PC-9 (cell line): ENCODE measurements around the gene LDHD. TPM values are rescaled to one million over a fixed set of nuclear protein-coding genes. Genes with fewer than 3 reads are reported as not detected.

Experiments
- BruUV-seq: library from RNA; stranded (reverse); fragments of 400-500 nt; replicated peaks from 2 replicates; lab custom pipeline; 2021; lab: Mats Ljungman, UMichigan
- CTCF ChIA-PET: fragments of 300-600 bp; sonication (Branson Sonifier 250); formaldehyde crosslinking; loops from one replicate; lab custom pipeline; 2022; ENCODE audit warnings: antibody characterized with exemption; lab: Charles Lee
- POLR2A ChIA-PET: fragments of 300-600 bp; sonication (Branson Sonifier 250); formaldehyde crosslinking; loops from one replicate; lab custom pipeline; 2022; ENCODE audit warnings: antibody characterized with exemption; ENCODE audit not compliant: unreplicated experiment; lab: Charles Lee
- DNase-seq, 2 experiments: peaks; one replicate each; pipeline versions ENCODE4 v3.0.0 to v3.0.0-alpha.2; 2015 to 2022; ENCODE audit warnings: mixed read lengths in 1 of 2
- H2AFZ ChIP-seq: fragments of 200-600 bp; sonication (generic); 2 replicates; pipeline ENCODE4 v1.8.1; 2017; ENCODE audit warnings: antibody characterized with exemption
- H3F3A ChIP-seq: fragments of 200-600 bp; sonication (generic); 2 replicates; pipeline ENCODE4 v1.8.1; 2017; ENCODE audit warnings: antibody characterized with exemption, mild to moderate bottlenecking, low read depth; ENCODE audit not compliant: insufficient read depth
- H3K27ac ChIP-seq: fragments of 200-600 bp; sonication (generic); 2 replicates; pipeline ENCODE4 v1.6.1; 2016; ENCODE audit warnings: mixed run types
- H3K27me3 ChIP-seq: fragments of 200-600 bp; sonication (generic); 2 replicates; pipeline ENCODE4 v1.6.1; 2016; ENCODE audit warnings: low read depth, mixed run types; ENCODE audit not compliant: insufficient read depth
- H3K36me3 ChIP-seq: fragments of 200-600 bp; sonication (generic); 2 replicates; pipeline ENCODE4 v1.6.1; 2016; ENCODE audit warnings: low read depth, mixed run types
- H3K4me1 ChIP-seq: fragments of 200-600 bp; sonication (generic); replicated peaks from 2 replicates; pipeline ENCODE4 v1.6.1; 2016; ENCODE audit warnings: mixed run types; ENCODE audit not compliant: insufficient read depth
- H3K4me2 ChIP-seq: fragments of 200-600 bp; sonication (generic); 2 replicates; pipeline ENCODE4 v1.6.1; 2017; ENCODE audit warnings: mixed run types
- H3K4me3 ChIP-seq: fragments of 200-600 bp; sonication (generic); 2 replicates; pipeline ENCODE4 v1.6.1; 2016; ENCODE audit warnings: mixed run types
- H3K79me2 ChIP-seq: fragments of 200-600 bp; sonication (generic); 2 replicates; pipeline ENCODE4 v1.6.1; 2017; ENCODE audit warnings: low read depth, mixed run types
- H3K9me2 ChIP-seq: fragments of 200-600 bp; sonication (generic); 2 replicates; pipeline ENCODE4 v1.8.1; 2017; ENCODE audit warnings: mild to moderate bottlenecking; ENCODE audit not compliant: insufficient read depth
- H3K9me3 ChIP-seq: fragments of 200-600 bp; sonication (generic); 2 replicates; pipeline ENCODE4 v1.8.1; 2016; ENCODE audit warnings: low read depth; ENCODE audit not compliant: insufficient read depth
- H4K20me1 ChIP-seq: fragments of 200-600 bp; sonication (generic); 2 replicates; pipeline ENCODE4 v1.8.1; 2017; ENCODE audit not compliant: insufficient read depth
- CTCF ChIP-seq: fragments of 200-600 bp; sonication (generic); conservative IDR thresholded peaks from 2 replicates; pipeline ENCODE4 v1.6.1; 2017; ENCODE audit warnings: mixed run types, antibody characterized with exemption, mild to moderate bottlenecking, moderate library complexity
- EZH2 ChIP-seq: fragments of 200-600 bp; sonication (generic); IDR thresholded peaks from 2 replicates; pipeline ENCODE4 v1.8.0; 2017; ENCODE audit warnings: antibody characterized with exemption, low read depth
- intact Hi-C: fragments of 100-400 bp; cut with micrococcal nuclease; formaldehyde crosslinking; loops from one replicate; pipeline ENCODE4 v1.10.0; 2022; ENCODE audit not compliant: unreplicated experiment
- total RNA-seq: library from RNA; stranded (reverse); gene quantifications from 2 replicates; pipeline ENCODE4 v1.2.3, GENCODE V29; 2021

Gene LDHD
- total RNA-seq, 1 experiment from 2014 or later = 1.3 TPM

GRCh38 chr16:75070012-75070841 lies 46.4 kb downstream of the LDHD start:
- ChIA-PET POLR2A (no interaction called here), CTCF (no interaction called here)
- peaks cover 90% of the 10 kb centered on the region for H3K79me2 ChIP-seq
- H3K27ac ChIP-seq = no peak overlapping the region
- no TSS peak for BruUV-seq
- no peaks in the 10 kb centered on the region for H4K20me1 ChIP-seq
- H3K36me3 ChIP-seq = no peaks in the 10 kb centered on the region
- H3K4me3 ChIP-seq = no peak overlapping the region
- H3K9me3 ChIP-seq = no peaks in the 10 kb centered on the region
- TF ChIP-seq CTCF (no peak), EZH2 (no peak)
- H2AFZ ChIP-seq = no peak overlapping the region
- peaks cover 20% of the 10 kb centered on the region for H3F3A ChIP-seq
- no peak for DNase-seq
- H3K9me2 ChIP-seq = no peaks in the 10 kb centered on the region; the same call in 1 of the 2 replicates
- intact Hi-C loops = no loop called here
- H3K4me1 ChIP-seq = peaks cover 43% of the 10 kb centered on the region
- H3K27me3 ChIP-seq = no peaks in the 10 kb centered on the region
- H3K4me2 ChIP-seq = no peak overlapping the region; the same call in 1 of the 2 replicates

DNA sequence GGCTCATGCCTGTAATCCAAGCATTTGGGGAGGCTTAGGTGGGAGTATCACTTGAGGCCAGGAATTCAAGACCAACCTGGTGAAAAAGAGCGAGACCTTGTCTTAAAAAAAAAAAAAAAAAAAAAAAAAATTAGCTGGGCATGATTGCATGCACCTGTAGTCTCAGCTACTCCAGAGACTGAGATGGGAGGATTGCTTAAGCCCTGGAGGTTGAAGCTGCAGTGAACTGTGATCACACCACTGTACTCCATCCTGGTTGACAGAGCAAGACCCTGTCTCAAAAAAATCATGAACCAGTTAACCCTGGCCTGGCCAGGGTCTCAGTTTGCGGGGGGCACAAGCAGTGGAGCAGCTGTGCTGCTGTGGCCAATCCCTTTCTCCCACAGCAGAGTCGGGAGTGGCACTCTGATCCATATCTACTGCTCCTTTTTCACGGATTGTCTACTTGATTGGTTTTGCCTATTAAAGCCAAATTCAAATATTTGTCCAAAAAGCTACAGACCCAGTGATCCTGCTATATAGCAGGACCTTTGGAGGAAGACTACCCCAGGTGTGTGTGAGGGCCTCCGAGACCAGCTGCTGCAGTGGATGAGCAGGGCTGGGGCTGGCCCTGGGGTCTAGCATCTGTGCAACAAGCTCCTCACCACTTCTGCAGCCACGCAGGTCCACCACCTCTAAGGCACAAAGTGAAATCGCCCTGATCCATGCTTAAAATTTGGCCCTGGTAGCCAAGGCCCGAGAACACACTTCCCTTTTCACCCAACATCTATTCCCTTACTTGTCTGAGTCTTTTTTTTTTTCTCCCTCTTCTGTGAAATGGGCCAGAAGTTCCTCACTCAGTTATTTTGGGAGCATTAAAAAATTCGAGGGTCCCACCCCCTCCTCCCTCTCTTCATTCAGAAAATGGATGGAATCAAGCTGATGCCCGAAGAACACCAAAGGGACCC lies 48.2 kb downstream of the LDHD start:
- Histone ChIP-seq H2AFZ (no peak overlapping the region), H3K4me3 (no peak overlapping the region), H3F3A (peaks cover 37% of the 10 kb centered on the region), H3K4me2 (no peak overlapping the region), H3K36me3 (no peaks in the 10 kb centered on the region), H3K4me1 (peaks cover 60% of the 10 kb centered on the region), H3K9me2 (no peaks in the 10 kb centered on the region; the same call in 1 of the 2 replicates), H3K27ac (no peak overlapping the region), H3K79me2 (peaks cover 92% of the 10 kb centered on the region), H3K27me3 (no peaks in the 10 kb centered on the region), H4K20me1 (no peaks in the 10 kb centered on the region), H3K9me3 (no peaks in the 10 kb centered on the region)
- POLR2A ChIA-PET = interaction anchor here (0.7 kb wide), 1 partner anchor 83 kb away, joined by 3 read pairs; the partner anchor contains the start of gene WDR59
- intact Hi-C loops = no loop called here
- no peak for TF ChIP-seq CTCF
- TF ChIP-seq EZH2 = no peak
- BruUV-seq = no TSS peak
- DNase-seq = no peak
- CTCF ChIA-PET = interaction anchor here (0.5 to 0.7 kb wide), 3 partner anchors 10 to 82 kb away, joined by 4 to 12 read pairs (median 5); no protein-coding TSS in a partner anchor

- CTCF ChIA-PET = no interaction called here
- POLR2A ChIA-PET = no interaction called here
- intact Hi-C loops = no loop called here
- Histone ChIP-seq H3K4me1 (peaks cover 74% of the 10 kb centered on the region), H3K27ac (peak overlapping the region; percentile 86), H3K79me2 (peaks cover 95% of the 10 kb centered on the region), H2AFZ (no peak overlapping the region), H3K4me2 (peak overlapping the region; percentile 94; the same call in 1 of the 2 replicates), H4K20me1 (no peaks in the 10 kb centered on the region), H3K9me3 (no peaks in the 10 kb centered on the region), H3K4me3 (no peak overlapping the region), H3K9me2 (no peaks in the 10 kb centered on the region; the same call in 1 of the 2 replicates), H3K36me3 (no peaks in the 10 kb centered on the region), H3K27me3 (no peaks in the 10 kb centered on the region), H3F3A (peaks cover 48% of the 10 kb centered on the region)
- DNase-seq = no peak
- TF ChIP-seq EZH2 (no peak), CTCF (no peak)
- BruUV-seq = no TSS peak
Observed at GRCh38 chr16:75066861-75067447, 49.6 kb downstream of the LDHD start.
